A549 (cell line): Measurements from ENCODE around the gene HPCA. TPM values are rescaled to one million over a fixed set of nuclear protein-coding genes. Genes with fewer than 3 reads are reported as not detected.
A peak's percentile ranks its signal among the peaks of the same experiment; 100 is the strongest.

ENCODE experiments used
- ATAC-seq, 2 experiments: fragments of 200-7000 bp in 1 of 2; fragments of >200 bp in 1 of 2; cut with Nextera tagmentation in 1 of 2; cut with Tn5 transposase in 1 of 2; 3 replicates each; pipeline versions ENCODE4 v1.8.0 to v1.9.1; 2018 to 2020; ENCODE audit warnings: mild to moderate bottlenecking in 1 of 2, moderate library complexity in 1 of 2
- CTCF ChIA-PET: fragments of 300-600 bp; sonication (Branson Sonifier 250); formaldehyde crosslinking; extraction: SDS; loops from one replicate; lab custom pipeline; 2021; ENCODE audit warnings: antibody characterized with exemption, inconsistent platforms; lab: Yijun Ruan, JAX
- POLR2A ChIA-PET: fragments of 350-600 bp; formaldehyde crosslinking; extraction: SDS; loops from one replicate; lab custom pipeline; 2021; ENCODE audit warnings: antibody characterized with exemption, inconsistent platforms; lab: Yijun Ruan, JAX
- DNase-seq, 2 experiments: peaks; one replicate each; pipeline versions ENCODE4 v3.0.0 to v3.0.0-alpha.2; 2011 to 2016; ENCODE audit warnings: low read depth in 1 of 2, low spot score in 1 of 2
- FAIRE-seq: peaks from 2 replicates; lab custom pipeline; 2011; peaks lifted over from hg19 to GRCh38; lab: Jason Lieb, UNC
- H3K27ac ChIP-seq, 2 experiments: fragments of >200 bp; sonication (Bioruptor Twin); formaldehyde crosslinking; 3 replicates each; pipeline ENCODE4 v1.5.1; 2016 to 2017
- H3K4me1 ChIP-seq: fragments of >200 bp; sonication (Bioruptor Twin); formaldehyde crosslinking; 3 replicates; pipeline ENCODE4 v1.6.1; 2016
- H3K4me2 ChIP-seq: fragments of >200 bp; sonication (Bioruptor Twin); formaldehyde crosslinking; 3 replicates; pipeline ENCODE4 v1.6.1; 2016
- H3K4me3 ChIP-seq: fragments of >200 bp; sonication (Bioruptor Twin); formaldehyde crosslinking; 3 replicates; pipeline ENCODE4 v1.5.1; 2016
- H3K9me3 ChIP-seq: fragments of >200 bp; sonication (Bioruptor Twin); formaldehyde crosslinking; 3 replicates; pipeline ENCODE4 v1.6.1; 2016
- CBX2 ChIP-seq: fragments of 200-600 bp; sonication (generic); IDR thresholded peaks from 2 replicates; pipeline ENCODE4 v1.6.1; 2016; ENCODE audit warnings: low read depth, mild to moderate bottlenecking, borderline replicate concordance
- CHD2 ChIP-seq: fragments of 150-350 bp; IDR thresholded peaks from 2 replicates; pipeline ENCODE4 v1.6.1; 2014; ENCODE audit warnings: low read length; ENCODE audit not compliant: partially characterized antibody
- CHD4 ChIP-seq: fragments of 200-600 bp; sonication (generic); IDR thresholded peaks from 2 replicates; pipeline ENCODE4 v1.6.1; 2016; ENCODE audit warnings: antibody characterized with exemption, mild to moderate bottlenecking, borderline replicate concordance
- EHF ChIP-seq: fragments of 250-450 bp; sonication (Bioruptor Pico); IDR thresholded peaks from 2 replicates; pipeline ENCODE4 v1.5.0; 2020; ENCODE audit warnings: mild to moderate bottlenecking
- FOSB ChIP-seq: fragments of 250-450 bp; sonication (Bioruptor Pico); IDR thresholded peaks from 2 replicates; pipeline ENCODE4 v1.5.0; 2020; ENCODE audit warnings: mild to moderate bottlenecking, moderate library complexity
- HOXB13 ChIP-seq: fragments of 250-450 bp; sonication (Bioruptor Pico); IDR thresholded peaks from 2 replicates; pipeline ENCODE4 v1.5.0; 2020; ENCODE audit warnings: low read depth, mild to moderate bottlenecking, moderate library complexity
- HOXB5 ChIP-seq: fragments of 250-450 bp; sonication (Bioruptor Pico); IDR thresholded peaks from 2 replicates; pipeline ENCODE4 v1.5.0; 2020; ENCODE audit warnings: mild to moderate bottlenecking, moderate library complexity
- KDM5A ChIP-seq: fragments of 200-600 bp; sonication (generic); IDR thresholded peaks from 2 replicates; pipeline ENCODE4 v1.6.1; 2016; ENCODE audit warnings: antibody characterized with exemption, mild to moderate bottlenecking
- MAFK ChIP-seq: fragments of 450-650 bp; IDR thresholded peaks from 2 replicates; pipeline ENCODE4 v1.6.1; 2014; ENCODE audit not compliant: partially characterized antibody
- NFE2L2 ChIP-seq: fragments of 150-350 bp; conservative IDR thresholded peaks from 2 replicates; pipeline ENCODE4 v1.6.1; 2014; ENCODE audit warnings: low read length
- RAD21 ChIP-seq, 2 experiments: fragments of >200 bp in 1 of 2; sonication (Bioruptor Twin) in 1 of 2; formaldehyde crosslinking in 1 of 2; IDR thresholded peaks in 1 of 2; conservative IDR thresholded peaks in 1 of 2; 2 replicates in 1 of 2; 3 replicates in 1 of 2; pipeline ENCODE4 v1.6.1; 2012 to 2018; ENCODE audit warnings: inconsistent platforms in 1 of 2
- RCOR1 ChIP-seq: fragments of 150-350 bp; IDR thresholded peaks from 2 replicates; pipeline ENCODE4 v1.6.1; 2014; ENCODE audit warnings: antibody characterized with exemption, low read length, low read depth
- RFX5 ChIP-seq: fragments of 450-650 bp; IDR thresholded peaks from 2 replicates; pipeline ENCODE4 v1.7.1; 2014; ENCODE audit warnings: antibody characterized with exemption, mild to moderate bottlenecking, moderate library complexity
- SREBF2 ChIP-seq: fragments of 450-650 bp; IDR thresholded peaks from 2 replicates; pipeline ENCODE4 v1.6.1; 2014; ENCODE audit warnings: mild to moderate bottlenecking, moderate library complexity
- ZSCAN20 ChIP-seq: fragments of 250-450 bp; sonication (Bioruptor Pico); IDR thresholded peaks from 2 replicates; pipeline ENCODE4 v1.8.0; 2022; ENCODE audit warnings: mild to moderate bottlenecking, moderate library complexity
- WGBS: methylation state at CpG from one replicate; pipeline ENCODE4 v1.1.6; 2017; ENCODE audit errors: missing lambda C conversion rate; 5-methylcytosine and 5-hydroxymethylcytosine counted together
- polyA plus RNA-seq, 4 experiments: library from polyadenylated mRNA; depleted of rRNA in 3 of 4; stranded (reverse); fragments of >200 nt; fragmentation: RNase III in 1 of 4; extraction: RNeasy Plus Mini Kit Qiagen cat#74134 plus additional on column Dnase treatment in 1 of 4; gene quantifications; 2 replicates in 3 of 4; 3 replicates in 1 of 4; pipeline ENCODE4 v1.2.3, GENCODE V29; 2011 to 2017
- TF ChIP-seq, protein P1 (sequence below): fragments of 200-600 bp; sonication (generic); IDR thresholded peaks from 2 replicates; pipeline ENCODE4 v1.6.1; 2016; ENCODE audit warnings: antibody characterized with exemption, mild to moderate bottlenecking, moderate library complexity
- TF ChIP-seq, protein P2 (sequence below): IDR thresholded peaks from 2 replicates; pipeline ENCODE4 v1.6.1; 2012
- TF ChIP-seq, protein P3 (sequence below): fragments of 450-650 bp; IDR thresholded peaks from 2 replicates; pipeline ENCODE4 v1.6.1; 2014; ENCODE audit warnings: antibody characterized with exemption

The HPCA gene
- polyA plus RNA-seq, 2 of the 4 experiments (the other 2 are of a cell fraction) = 0.21 to 0.34 TPM

DNA sequence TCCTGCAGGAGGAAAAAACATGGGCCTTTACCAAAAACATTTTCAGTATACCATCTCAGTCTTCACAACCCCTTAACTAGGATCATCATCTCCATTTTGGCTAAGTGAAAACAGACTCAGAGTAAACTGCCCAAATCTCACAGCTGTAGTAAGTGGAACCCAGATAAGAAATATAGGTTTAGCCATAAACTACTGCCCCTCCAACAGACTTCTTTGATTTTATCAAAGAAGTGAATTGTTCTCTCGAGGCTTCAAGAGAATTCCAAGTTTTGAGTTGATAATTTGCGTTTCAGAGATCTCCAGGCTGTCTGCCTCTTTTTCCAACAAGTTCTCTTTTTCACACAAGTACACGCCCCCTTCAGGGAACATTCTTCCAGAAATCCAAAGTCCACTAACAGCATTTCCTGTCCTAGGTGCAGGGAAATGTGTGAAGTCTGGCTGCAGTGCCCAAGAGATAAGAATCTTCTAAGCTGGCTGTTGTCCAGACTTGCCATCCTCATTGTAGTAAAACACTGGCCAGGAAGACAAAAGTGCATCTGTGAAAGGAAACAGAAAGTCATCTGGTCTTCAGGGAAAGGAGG is 47.5 kb downstream of the HPCA start (continued):
- TF ChIP-seq, protein P1, sequence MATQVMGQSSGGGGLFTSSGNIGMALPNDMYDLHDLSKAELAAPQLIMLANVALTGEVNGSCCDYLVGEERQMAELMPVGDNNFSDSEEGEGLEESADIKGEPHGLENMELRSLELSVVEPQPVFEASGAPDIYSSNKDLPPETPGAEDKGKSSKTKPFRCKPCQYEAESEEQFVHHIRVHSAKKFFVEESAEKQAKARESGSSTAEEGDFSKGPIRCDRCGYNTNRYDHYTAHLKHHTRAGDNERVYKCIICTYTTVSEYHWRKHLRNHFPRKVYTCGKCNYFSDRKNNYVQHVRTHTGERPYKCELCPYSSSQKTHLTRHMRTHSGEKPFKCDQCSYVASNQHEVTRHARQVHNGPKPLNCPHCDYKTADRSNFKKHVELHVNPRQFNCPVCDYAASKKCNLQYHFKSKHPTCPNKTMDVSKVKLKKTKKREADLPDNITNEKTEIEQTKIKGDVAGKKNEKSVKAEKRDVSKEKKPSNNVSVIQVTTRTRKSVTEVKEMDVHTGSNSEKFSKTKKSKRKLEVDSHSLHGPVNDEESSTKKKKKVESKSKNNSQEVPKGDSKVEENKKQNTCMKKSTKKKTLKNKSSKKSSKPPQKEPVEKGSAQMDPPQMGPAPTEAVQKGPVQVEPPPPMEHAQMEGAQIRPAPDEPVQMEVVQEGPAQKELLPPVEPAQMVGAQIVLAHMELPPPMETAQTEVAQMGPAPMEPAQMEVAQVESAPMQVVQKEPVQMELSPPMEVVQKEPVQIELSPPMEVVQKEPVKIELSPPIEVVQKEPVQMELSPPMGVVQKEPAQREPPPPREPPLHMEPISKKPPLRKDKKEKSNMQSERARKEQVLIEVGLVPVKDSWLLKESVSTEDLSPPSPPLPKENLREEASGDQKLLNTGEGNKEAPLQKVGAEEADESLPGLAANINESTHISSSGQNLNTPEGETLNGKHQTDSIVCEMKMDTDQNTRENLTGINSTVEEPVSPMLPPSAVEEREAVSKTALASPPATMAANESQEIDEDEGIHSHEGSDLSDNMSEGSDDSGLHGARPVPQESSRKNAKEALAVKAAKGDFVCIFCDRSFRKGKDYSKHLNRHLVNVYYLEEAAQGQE = no peak
- no peak for TF ChIP-seq RAD21 (conservative IDR thresholded peaks at IDR 0.05 in 1 of 2, IDR thresholded peaks at IDR 0.05 in 1 of 2)
- TF ChIP-seq, all 56 proteins: peak for 4

DNA sequence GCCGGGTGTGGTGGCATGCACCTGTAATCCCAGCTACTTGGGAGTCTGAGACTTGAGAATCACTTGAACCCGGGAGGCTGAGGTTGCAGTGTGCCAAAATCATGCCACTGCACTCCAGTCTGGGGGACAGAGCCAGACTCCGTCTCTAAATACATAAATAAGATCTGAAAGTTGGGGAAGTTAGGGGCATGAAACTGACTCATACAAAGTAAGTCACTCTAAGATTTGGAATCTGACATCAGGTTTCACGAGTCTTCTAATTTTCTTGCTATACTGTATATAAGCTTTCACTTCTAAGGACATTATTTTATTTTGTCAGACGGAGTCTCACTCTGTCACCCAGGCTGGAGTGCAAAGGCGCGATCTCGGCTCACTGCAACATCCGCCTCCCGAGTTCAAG is 48.2 kb downstream of the HPCA start:
- ATAC-seq (no peak), FAIRE-seq (no peak), DNase-seq (no peak)
- no peaks in the 10 kb centered on the region for H3K9me3 ChIP-seq
- peak overlapping the region; percentile 77 to 86 for H3K27ac ChIP-seq
- POLR2A ChIA-PET = interaction anchor here (1.5 to 3.0 kb wide), 2 partner anchors 30 to 146 kb away, joined by 4 to 17 read pairs; partner anchors contain the start of genes AZIN2 and RNF19B
- WGBS = 89% methylated on average over 10 of the region's 10 CpGs
- CTCF ChIA-PET = interaction anchor here (0.6 to 7.3 kb wide), 21 partner anchors 9 to 414 kb away, joined by 3 to 97 read pairs (median 8); partner anchors contain the start of gene AZIN2
- peaks cover 40% of the 10 kb centered on the region for H3K4me1 ChIP-seq
- TF ChIP-seq RCOR1 = no peak
- TF ChIP-seq CBX2 = no peak
- TF ChIP-seq EHF (CRISPR knock-in tag) = no peak
- no peak for TF ChIP-seq HOXB5 (CRISPR knock-in tag)
- peak overlapping the region; percentile 71 for H3K4me2 ChIP-seq
- no peak overlapping the region for H3K4me3 ChIP-seq

DNA sequence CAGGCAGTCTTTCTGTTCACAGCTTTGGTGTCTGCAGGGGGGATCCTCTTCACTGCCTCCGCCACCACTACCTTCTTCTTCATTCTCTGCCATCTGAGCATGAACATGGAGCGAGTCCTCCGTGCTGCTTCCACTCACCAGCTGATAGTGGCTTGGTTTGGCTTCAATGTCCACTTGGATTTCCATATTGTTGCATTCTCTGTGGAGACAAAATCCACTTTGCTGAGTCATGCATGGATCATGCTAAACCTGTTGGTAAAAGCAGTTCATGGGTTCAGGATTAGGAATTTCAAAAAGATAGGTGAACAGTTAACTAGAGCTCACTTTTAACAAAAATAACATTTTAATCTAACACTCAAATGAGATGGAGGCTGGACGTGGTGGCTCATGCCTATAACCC is 50.8 kb downstream of the HPCA start:
- no peak for ATAC-seq
- WGBS = 95% methylated on average over 4 of the region's 4 CpGs

More for the DNA sequence above, 50.8 kb downstream of the HPCA start:
- H3K4me3 ChIP-seq = no peak overlapping the region
- DNase-seq (no peak), FAIRE-seq (no peak)
- no peaks in the 10 kb centered on the region for H3K9me3 ChIP-seq
- CTCF ChIA-PET = interaction anchor here (1.7 to 2.2 kb wide), 3 partner anchors 70 to 119 kb away, joined by 5 to 7 read pairs (median 6); no protein-coding TSS in a partner anchor
- POLR2A ChIA-PET = no interaction called here
- peaks cover 53% of the 10 kb centered on the region for H3K4me1 ChIP-seq
- peak; percentile 69 for TF ChIP-seq NFE2L2
- TF ChIP-seq, protein P2, sequence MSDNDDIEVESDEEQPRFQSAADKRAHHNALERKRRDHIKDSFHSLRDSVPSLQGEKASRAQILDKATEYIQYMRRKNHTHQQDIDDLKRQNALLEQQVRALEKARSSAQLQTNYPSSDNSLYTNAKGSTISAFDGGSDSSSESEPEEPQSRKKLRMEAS = no peak
- TF ChIP-seq HOXB13 = no peak
- TF ChIP-seq, protein P3, sequence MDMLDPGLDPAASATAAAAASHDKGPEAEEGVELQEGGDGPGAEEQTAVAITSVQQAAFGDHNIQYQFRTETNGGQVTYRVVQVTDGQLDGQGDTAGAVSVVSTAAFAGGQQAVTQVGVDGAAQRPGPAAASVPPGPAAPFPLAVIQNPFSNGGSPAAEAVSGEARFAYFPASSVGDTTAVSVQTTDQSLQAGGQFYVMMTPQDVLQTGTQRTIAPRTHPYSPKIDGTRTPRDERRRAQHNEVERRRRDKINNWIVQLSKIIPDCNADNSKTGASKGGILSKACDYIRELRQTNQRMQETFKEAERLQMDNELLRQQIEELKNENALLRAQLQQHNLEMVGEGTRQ = no peak
- TF ChIP-seq HOXB5 (CRISPR knock-in tag) = no peak
- no peak for TF ChIP-seq ZSCAN20
- TF ChIP-seq FOSB (CRISPR knock-in tag) = no peak
- TF ChIP-seq CHD4 = no peak
- TF ChIP-seq CHD2 = no peak
- peak; percentile 78 for TF ChIP-seq MAFK
- no peak for TF ChIP-seq RFX5
- no peak for TF ChIP-seq SREBF2
- TF ChIP-seq, protein P1 = no peak
- no peak for TF ChIP-seq KDM5A
- H3K27ac ChIP-seq = peak overlapping the region; percentile 57 to 84
- peak overlapping the region; percentile 14; the same call in 1 of the 3 replicates for H3K4me2 ChIP-seq
